Measurements from ENCODE around the gene DNAH3.
"Not testable (repeated sequence)": the region's sequence is repeated elsewhere in the genome, so short reads cannot be mapped to it uniquely, and the experiment has no call there.

The DNAH3 gene

GRCh38 chr16:20997147-20997546, 153.5 kb downstream of the DNAH3 start:
- no peak for DNase-seq (ENCODE audit: low read depth in 2 of 2)

GRCh38 chr16:20995711-20996110, 154.9 kb downstream of the DNAH3 start:
- DNase-seq (ENCODE audit: low read depth in 2 of 2), result no peak

- DNase-seq (ENCODE audit: low read depth in 2 of 2), result not testable (repeated sequence)
Measured at GRCh38 chr16:20989496-20990070, 161.1 kb downstream of the DNAH3 start.

- no peak for DNase-seq (ENCODE audit: low read depth in 2 of 2)
Measured at GRCh38 chr16:20987049-20987448, 163.6 kb downstream of the DNAH3 start.

DNA sequence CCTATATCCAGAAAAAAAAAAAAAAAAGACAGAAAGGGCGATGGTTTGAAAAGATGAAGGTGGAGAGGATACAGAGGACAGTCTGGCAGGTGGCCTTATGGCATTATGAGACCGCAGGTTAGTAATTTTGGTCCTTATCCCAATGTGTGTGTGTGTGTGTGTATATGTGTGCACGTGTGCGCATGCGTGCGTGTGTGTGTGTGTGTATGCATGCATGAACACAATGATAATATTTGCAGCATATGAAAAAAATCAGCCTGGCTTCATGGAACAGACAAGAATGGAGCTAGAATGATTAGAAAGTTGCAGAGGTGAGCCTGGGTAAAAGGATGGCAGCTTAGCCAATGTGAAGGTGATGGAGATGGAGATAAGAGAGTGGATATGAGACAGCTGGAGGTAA, 166.6 kb downstream of the DNAH3 start:
- DNase-seq (ENCODE audit: low read depth in 2 of 2), result no peak

DNA sequence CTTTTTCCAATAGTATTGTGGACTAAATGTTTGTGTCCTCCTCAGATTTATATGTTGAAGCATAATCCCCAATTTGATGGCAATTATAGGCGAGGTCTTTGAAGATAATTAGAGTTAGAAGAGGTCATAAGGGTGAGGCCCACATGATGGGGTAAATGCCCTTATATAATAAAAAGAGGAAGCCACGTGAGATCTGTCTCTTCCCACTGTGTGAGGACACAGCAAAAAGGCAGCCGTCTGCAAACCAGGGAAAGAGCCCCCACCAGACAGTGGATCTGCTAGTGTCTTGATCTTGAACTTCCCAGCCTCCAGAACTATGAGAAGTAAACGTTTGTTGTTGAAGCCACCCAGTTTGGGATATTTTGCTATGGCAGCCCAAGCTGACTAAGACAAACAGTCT, 174.1 kb downstream of the DNAH3 start:
- no peak for DNase-seq (ENCODE audit: low read depth in 2 of 2)

DNA sequence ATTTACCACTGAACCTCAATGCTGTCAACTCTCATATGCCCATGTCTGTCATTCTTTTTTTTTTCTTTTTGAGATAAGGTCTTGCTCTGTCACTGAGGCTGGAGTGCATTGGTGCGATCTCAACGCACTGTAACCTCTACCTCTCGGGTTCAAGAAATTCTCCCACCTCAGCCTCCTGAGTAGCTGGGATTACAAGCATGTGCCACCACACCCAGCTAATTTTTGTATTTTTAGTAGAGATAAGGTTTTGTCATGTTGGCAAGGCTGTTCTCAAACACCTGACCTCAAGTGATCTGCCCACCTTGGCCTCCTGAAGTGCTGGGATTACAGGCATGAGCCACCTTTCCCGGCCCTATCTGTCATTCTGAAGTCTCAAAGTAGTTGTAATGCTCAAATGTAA, 177.4 kb downstream of the DNAH3 start:
- not testable (repeated sequence) for DNase-seq (ENCODE audit: low read depth in 2 of 2)

DNA sequence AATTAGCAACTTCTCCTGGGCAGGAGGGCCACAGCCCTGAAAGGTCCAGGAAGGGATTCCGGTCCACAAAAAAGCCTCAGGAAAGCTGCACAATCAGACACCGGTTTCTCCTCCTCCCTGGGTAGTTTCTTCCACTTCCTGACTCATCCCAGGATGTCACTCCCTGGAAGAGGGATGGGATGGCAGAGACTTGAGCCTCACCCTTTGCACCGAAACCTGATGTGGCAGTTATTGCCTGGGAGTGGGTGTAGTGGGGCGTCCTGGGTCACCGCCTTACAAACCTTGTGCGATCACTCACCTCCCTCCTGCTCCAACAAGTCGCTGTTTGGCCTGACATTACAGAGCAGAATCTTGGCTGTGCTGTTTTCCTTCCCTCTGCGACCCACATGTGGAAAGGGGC, 179.2 kb downstream of the DNAH3 start:
- DNase-seq (ENCODE audit: low read depth in 2 of 2), result no peak

- no peak for DNase-seq (ENCODE audit: low read depth in 2 of 2)
Measured at GRCh38 chr16:20969386-20969785, 181.3 kb downstream of the DNAH3 start.

DNA sequence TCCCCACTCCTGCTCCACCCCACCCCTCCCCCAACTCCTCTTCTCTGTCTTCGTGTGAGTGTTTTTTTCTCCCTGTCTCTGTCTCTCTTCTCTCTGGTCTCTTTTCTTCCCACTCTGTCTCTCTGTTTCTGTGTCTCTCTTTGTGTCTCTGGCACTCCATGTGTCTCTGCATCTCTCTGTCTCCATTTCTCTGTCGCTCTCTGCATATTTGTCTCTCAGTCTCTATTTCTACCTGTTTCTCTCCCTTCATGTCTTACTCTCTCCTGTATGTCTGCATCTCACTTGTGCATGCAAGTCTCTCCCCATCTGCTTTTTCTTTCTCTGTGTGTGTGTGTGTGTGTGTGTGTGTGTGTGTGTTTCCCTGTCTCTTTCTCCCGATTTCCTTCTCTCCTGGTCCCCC, 181.9 kb downstream of the DNAH3 start:
- DNase-seq (ENCODE audit: low read depth in 2 of 2), result no peak

GRCh38 chr16:20960899-20961298, 189.7 kb downstream of the DNAH3 start:
- DNase-seq (ENCODE audit: low read depth in 2 of 2), result no peak

DNA sequence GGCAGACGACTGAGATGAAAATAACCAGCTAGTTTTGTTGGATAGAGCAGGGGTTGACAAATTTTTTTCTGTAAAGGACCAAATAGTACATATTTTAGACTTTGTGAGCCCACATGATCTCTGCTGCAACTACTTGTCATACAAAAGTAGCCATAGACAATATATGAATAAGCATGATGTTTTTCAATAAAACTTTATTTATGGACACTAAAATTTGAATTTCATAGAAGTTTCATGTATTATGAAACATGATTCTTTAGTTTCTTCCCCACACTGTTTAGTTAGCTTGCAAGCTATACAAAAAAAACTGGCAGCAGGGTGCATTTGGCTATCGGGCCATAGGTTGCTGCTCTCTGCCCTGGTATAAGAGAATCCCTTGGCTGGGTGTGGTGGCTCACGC, 193.5 kb downstream of the DNAH3 start:
- DNase-seq (ENCODE audit: low read depth in 2 of 2), result no peak

DNA sequence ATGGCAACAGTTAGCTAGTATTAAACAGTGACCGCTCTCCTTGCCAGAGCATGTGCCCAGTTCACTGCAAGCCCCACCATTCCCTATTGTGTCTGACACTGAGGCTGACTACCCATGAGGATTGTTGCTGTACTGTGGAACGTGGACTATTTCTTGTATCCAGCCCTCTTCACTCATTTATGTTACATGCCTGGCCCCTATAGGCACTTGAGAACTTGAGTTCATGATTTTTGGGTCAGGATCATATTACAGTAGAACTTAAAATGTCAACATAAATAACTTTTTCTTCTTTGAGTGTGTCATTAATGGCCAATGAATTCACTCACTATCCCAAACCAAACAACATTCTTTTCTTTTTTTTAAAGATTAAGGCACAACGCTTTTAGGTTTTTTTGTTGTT, 194.3 kb downstream of the DNAH3 start:
- DNase-seq (ENCODE audit: low read depth in 2 of 2), result no peak

DNA sequence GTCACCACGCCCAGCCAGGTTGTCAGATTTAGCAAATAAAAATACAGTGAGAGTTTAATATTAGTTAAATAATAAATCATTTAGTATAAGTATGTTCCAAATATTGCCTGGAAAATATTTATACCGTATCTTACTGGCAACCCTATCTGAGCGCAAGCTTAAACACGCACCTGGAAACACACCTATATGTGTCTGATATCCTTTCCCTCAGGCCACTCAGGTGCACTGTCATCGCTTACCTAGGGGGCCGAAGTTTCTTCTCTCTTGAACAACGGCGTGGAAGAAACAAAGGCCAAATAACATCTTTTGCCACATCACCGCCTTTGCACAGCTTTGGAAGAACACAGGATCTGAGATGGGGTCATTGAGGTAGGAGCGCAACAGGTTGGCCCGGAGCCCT, 196.1 kb downstream of the DNAH3 start:
- DNase-seq (ENCODE audit: low read depth in 2 of 2), result no peak

- DNase-seq (ENCODE audit: low read depth in 2 of 2), result no peak
Measured at GRCh38 chr16:20952139-20952920, 198.3 kb downstream of the DNAH3 start.

- DNase-seq (ENCODE audit: low read depth in 2 of 2), result no peak
Measured at GRCh38 chr16:20950294-20950693, 200.4 kb downstream of the DNAH3 start.

DNA sequence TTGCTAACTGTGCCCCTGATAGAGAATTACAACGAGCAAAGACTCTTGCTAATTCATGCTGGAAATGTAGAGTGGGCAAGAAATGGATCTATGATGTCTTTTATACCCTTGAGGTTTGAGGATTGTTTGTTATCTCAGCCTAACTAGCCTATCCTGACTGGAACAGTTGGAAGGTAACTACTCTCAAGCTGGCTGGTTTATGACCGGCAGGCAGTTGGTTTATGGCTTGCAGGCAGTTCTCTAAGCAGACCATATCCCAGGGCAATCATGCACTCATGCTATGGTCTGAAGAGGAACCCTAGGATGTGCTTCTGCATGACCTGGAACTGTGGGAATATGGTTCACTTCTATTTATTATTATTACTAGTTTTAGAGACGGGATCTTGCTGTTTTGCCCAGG, 201.0 kb downstream of the DNAH3 start:
- DNase-seq (ENCODE audit: low read depth in 2 of 2), result no peak

GRCh38 chr16:20948444-20948843, 202.2 kb downstream of the DNAH3 start:
- no peak for DNase-seq (ENCODE audit: low read depth in 2 of 2)

GRCh38 chr16:20946015-20946629, 204.5 kb downstream of the DNAH3 start:
- DNase-seq (ENCODE audit: low read depth in 2 of 2), result no peak

DNA sequence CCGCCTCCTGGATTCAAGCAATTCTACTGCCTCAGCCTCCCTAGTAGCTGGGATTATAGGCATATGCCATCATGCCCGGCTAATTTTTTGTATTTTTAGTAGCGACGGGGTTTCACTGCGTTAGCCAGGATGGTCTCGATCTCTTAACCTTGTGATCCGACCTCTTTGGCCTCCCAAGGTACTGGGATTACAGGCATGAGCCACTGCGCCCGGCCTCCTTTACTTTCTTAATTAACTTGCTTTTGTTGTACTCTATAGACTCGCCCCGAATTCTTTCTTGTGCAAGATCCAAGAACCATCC, 205.1 kb downstream of the DNAH3 start:
- not testable (repeated sequence) for DNase-seq (ENCODE audit: low read depth in 2 of 2)

DNA sequence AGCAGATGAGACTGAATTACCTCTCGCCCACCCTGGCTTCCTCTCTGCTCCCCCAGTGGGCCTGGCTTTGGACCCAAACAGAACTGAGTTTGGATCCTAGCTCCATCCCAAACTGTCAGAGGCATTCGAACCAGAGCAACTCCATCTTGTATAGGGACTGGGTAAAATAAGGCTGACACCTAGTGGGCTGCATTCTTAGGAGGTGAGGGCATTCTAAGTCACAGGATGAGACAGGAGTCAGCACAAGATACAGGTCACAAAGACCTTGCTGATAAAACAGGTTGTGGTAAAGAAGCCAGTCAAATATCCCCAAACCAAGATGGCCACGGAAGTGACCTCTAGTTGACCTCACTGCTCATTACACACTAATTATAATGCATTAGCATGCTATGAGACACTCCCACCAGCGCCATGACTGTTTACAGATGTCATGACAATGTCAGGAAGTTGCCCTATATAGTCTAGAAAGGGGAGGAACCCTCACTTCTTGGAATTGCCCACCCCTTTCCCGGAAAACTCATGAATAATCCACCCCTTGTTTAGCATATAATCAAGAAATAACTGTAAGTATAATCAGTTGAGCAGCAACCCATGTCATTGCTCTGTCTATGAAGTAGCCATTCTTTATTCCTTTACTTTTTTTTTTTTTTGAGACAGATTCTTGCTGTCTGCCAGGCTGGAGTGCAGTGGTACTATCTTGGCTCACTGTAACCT, 205.6 kb downstream of the DNAH3 start:
- peak; percentile 36 to 38 for DNase-seq (ENCODE audit: low read depth in 2 of 2)

- no peak for DNase-seq (ENCODE audit: low read depth in 2 of 2)
Measured at GRCh38 chr16:20942256-20942655, 208.4 kb downstream of the DNAH3 start.

GRCh38 chr16:20941636-20941926, 209.1 kb downstream of the DNAH3 start:
- DNase-seq (ENCODE audit: low read depth in 2 of 2), result no peak

All from stimulated activated CD4-positive, alpha-beta T cell treated with anti-CD3 and anti-CD28 coated beads, Interleukin-4, amount 100 ng/mL, for 48 hours (primary cell).